RWPE2 (cell line): ENCODE data around the gene TBL1XR1.

Experiments used
- ATAC-seq: fragments of 200-7000 bp; cut with Tn5 transposase; 3 replicates; pipeline ENCODE4 v1.9.1; 2021; ENCODE audit warnings: low read depth
- DNase-seq: peaks from one replicate; pipeline ENCODE4 v3.0.0-alpha.2; 2020; ENCODE audit warnings: low spot score
- H3K27ac ChIP-seq: fragments of 450-650 bp; 2 replicates; pipeline ENCODE4 v1.5.1; 2017; ENCODE audit warnings: mild to moderate bottlenecking; ENCODE audit not compliant: poor library complexity, severe bottlenecking
- H3K27me3 ChIP-seq: fragments of 250-450 bp; sonication (Bioruptor Pico); 2 replicates; pipeline ENCODE4 v1.5.1; 2021; ENCODE audit warnings: mild to moderate bottlenecking, moderate library complexity; ENCODE audit not compliant: insufficient read depth, poor library complexity, severe bottlenecking
- H3K36me3 ChIP-seq: fragments of 250-450 bp; sonication (Bioruptor Pico); 2 replicates; pipeline ENCODE4 v1.5.1; 2020; ENCODE audit warnings: low read depth, mild to moderate bottlenecking, moderate library complexity
- H3K4me1 ChIP-seq: fragments of 250-450 bp; sonication (Bioruptor Pico); 2 replicates; pipeline ENCODE4 v1.5.1; 2021; ENCODE audit warnings: mild to moderate bottlenecking, moderate library complexity; ENCODE audit not compliant: insufficient read depth, poor library complexity, severe bottlenecking
- H3K4me3 ChIP-seq: fragments of 250-450 bp; sonication (Bioruptor Pico); 2 replicates; pipeline ENCODE4 v1.5.1; 2021; ENCODE audit warnings: mild to moderate bottlenecking, moderate library complexity; ENCODE audit not compliant: severe bottlenecking
- H3K9me3 ChIP-seq: fragments of 250-450 bp; sonication (Bioruptor Pico); 2 replicates; pipeline ENCODE4 v1.5.1; 2021; ENCODE audit warnings: mild to moderate bottlenecking, moderate library complexity; ENCODE audit not compliant: severe bottlenecking
- CTCF ChIP-seq: fragments of 450-650 bp; IDR thresholded peaks from one replicate; pipeline ENCODE4 v1.5.1; 2017; ENCODE audit warnings: mild to moderate bottlenecking, moderate library complexity; ENCODE audit not compliant: poor library complexity, severe bottlenecking

Gene TBL1XR1

GRCh38 chr3:177133860-177134815 lies 63.1 kb downstream of the TBL1XR1 start:
- ATAC-seq (no peak), DNase-seq (no peak)
- TF ChIP-seq CTCF = no peak
- Histone ChIP-seq H3K4me1 (no peaks in the 10 kb centered on the region), H3K27ac (no peak overlapping the region), H3K4me3 (no peak overlapping the region), H3K27me3 (no peaks in the 10 kb centered on the region), H3K36me3 (peaks cover 25% of the 10 kb centered on the region), H3K9me3 (no peaks in the 10 kb centered on the region)

- no peaks in the 10 kb centered on the region for H3K27me3 ChIP-seq
- no peaks in the 10 kb centered on the region for H3K9me3 ChIP-seq
- H3K36me3 ChIP-seq = peaks cover 21% of the 10 kb centered on the region
- no peak for ATAC-seq
- no peaks in the 10 kb centered on the region for H3K4me1 ChIP-seq
- no peak for DNase-seq
- TF ChIP-seq CTCF = no peak
- H3K27ac ChIP-seq = no peak overlapping the region
- no peak overlapping the region for H3K4me3 ChIP-seq
Measured at GRCh38 chr3:177131927-177132636, 65.2 kb downstream of the TBL1XR1 start.

- Histone ChIP-seq H3K27me3 (no peaks in the 10 kb centered on the region), H3K27ac (no peak overlapping the region), H3K36me3 (peaks cover 18% of the 10 kb centered on the region), H3K4me3 (no peak overlapping the region), H3K9me3 (peaks cover 5% of the 10 kb centered on the region), H3K4me1 (peaks cover 8% of the 10 kb centered on the region)
- no peak for ATAC-seq
- TF ChIP-seq CTCF = no peak
- DNase-seq = no peak
Measured at GRCh38 chr3:177127008-177127407, 70.3 kb downstream of the TBL1XR1 start.

GRCh38 chr3:177126015-177126773 lies 71.1 kb downstream of the TBL1XR1 start:
- Histone ChIP-seq H3K9me3 (peaks cover 5% of the 10 kb centered on the region), H3K4me3 (no peak overlapping the region), H3K4me1 (peaks cover 8% of the 10 kb centered on the region), H3K27me3 (no peaks in the 10 kb centered on the region), H3K36me3 (peaks cover 18% of the 10 kb centered on the region), H3K27ac (no peak overlapping the region)
- DNase-seq (no peak), ATAC-seq (peak; percentile 25; the same call in 1 of the 3 replicates)
- TF ChIP-seq CTCF = no peak
